IPS-18a (cell line): Measurements from ENCODE around the gene ABCD4.
"Not testable (repeated sequence)": the region's sequence is repeated elsewhere in the genome, so short reads cannot be mapped to it uniquely, and the experiment has no call there.

Experiments
- H3K27ac ChIP-seq: one replicate; pipeline ENCODE4 v1.5.1; 2013; ENCODE audit warnings: low read length
- H3K27me3 ChIP-seq: one replicate; pipeline ENCODE4 v1.6.1; 2013; ENCODE audit warnings: mild to moderate bottlenecking, low read length; ENCODE audit not compliant: control insufficient read depth, insufficient read depth
- H3K36me3 ChIP-seq: one replicate; pipeline ENCODE4 v1.6.1; 2013; ENCODE audit warnings: low read depth, low read length; ENCODE audit not compliant: control insufficient read depth
- H3K4me1 ChIP-seq: one replicate; pipeline ENCODE4 v1.6.1; 2013; ENCODE audit warnings: low read depth, low read length; ENCODE audit not compliant: control insufficient read depth
- H3K4me3 ChIP-seq: one replicate; pipeline ENCODE4 v1.5.1; 2013; ENCODE audit warnings: low read length
- H3K9ac ChIP-seq: one replicate; pipeline ENCODE4 v1.6.1; 2013; ENCODE audit warnings: mild to moderate bottlenecking, low read length, moderate library complexity
- H3K9me3 ChIP-seq: one replicate; pipeline ENCODE4 v1.6.1; 2013; ENCODE audit warnings: low read depth, low read length; ENCODE audit not compliant: control insufficient read depth

Gene ABCD4

DNA sequence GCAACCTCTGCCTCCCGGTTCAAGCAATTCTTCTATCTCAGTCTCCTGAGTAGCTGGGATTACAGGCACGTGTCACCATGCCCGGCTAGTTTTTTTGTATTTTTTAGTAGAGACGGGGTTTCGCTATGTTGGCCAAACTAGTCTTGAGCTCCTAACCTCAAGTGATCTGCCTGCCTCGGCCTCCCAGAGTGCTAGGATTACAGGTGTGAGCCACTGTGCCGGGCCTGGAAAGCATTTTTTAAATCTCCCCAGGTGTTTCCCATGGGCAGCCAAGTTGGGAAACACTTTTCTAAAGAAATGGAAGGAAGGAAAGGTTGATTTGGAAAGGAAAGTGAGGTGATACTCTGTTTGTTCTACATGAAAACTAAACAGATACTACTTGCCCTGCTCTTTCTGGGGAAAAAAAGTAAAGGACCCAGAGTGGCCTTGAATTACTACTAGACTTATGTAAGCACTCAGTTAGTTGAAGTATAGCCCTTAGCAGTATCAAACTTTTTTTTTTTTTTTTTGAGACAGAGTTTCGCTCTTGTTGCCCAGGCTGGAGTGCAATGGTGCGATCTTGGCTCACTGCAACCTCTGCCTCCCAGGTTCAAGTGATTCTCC lies 27.3 kb upstream of the ABCD4 start:
- not testable (repeated sequence) for H3K9ac ChIP-seq, H3K27me3 ChIP-seq, H3K4me3 ChIP-seq, H3K27ac ChIP-seq, H3K36me3 ChIP-seq, H3K9me3 ChIP-seq
- H3K4me1 ChIP-seq = peaks cover 28% of the 10 kb centered on the region

DNA sequence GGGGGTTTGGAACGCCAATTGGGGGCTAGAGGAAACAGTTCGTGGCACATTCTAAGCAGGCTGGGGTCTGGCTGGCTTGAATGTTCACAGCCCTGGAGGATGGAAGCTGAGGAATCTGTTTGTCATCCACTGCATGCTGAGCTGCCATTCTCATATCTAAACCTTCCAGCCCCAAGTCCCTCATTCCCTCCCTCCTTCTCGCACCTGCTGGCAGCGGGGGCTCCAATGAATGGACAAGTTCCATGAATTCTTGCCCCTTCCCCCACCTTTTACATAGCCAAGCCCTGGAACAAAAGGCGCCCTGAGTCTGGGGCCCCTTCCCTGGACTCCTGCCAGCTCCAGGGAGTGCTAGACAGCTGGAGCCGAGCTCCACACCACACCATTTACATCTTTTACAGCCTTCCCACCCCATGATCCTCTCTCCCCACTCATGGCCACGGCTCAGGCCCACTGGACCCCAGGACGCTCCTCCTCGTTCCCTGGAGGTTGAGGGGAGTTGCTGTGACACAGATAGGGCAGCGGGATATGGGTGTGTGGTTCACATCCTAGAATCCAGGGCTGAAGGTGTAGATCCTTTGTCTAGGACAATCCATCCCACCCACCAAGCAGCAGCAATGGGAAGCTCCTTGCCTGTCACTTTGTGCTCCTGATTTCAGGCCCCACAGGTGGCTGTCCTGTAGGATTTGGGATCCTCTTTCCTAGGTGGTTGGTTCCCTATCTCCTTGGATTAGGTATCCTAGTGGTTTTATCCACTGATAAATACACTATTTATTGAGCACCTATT lies 23.8 kb upstream of the ABCD4 start:
- Histone ChIP-seq H3K4me1 (peaks cover 27% of the 10 kb centered on the region), H3K9ac (peak overlapping the region; percentile 72), H3K27me3 (no peaks in the 10 kb centered on the region), H3K4me3 (peak overlapping the region; percentile 45), H3K36me3 (no peaks in the 10 kb centered on the region), H3K27ac (peak overlapping the region; percentile 98), H3K9me3 (no peaks in the 10 kb centered on the region)

DNA sequence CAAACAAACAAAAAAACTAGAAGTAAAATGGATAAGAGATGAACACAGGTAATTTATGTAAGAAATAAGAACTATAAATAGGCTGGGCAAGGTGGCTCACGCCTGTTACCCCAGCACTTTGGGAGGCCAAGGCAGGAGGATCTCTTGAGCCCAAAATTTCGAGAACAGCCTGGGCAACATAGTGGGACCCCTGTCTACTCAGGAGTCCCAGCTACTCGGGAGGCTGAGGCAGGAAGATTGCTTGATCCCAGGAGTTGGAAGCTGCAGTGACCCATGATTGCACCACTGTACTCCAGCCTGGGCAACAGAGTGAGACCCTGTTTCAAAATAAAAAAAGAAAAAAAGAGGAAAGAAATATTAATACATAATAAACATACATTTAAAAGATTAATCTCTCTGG lies 22.7 kb upstream of the ABCD4 start:
- Histone ChIP-seq H3K36me3 (no peaks in the 10 kb centered on the region), H3K4me3 (no peak overlapping the region), H3K9ac (peak overlapping the region; percentile 72), H3K4me1 (peaks cover 27% of the 10 kb centered on the region), H3K27ac (peak overlapping the region; percentile 98), H3K27me3 (no peaks in the 10 kb centered on the region), H3K9me3 (no peaks in the 10 kb centered on the region)

DNA sequence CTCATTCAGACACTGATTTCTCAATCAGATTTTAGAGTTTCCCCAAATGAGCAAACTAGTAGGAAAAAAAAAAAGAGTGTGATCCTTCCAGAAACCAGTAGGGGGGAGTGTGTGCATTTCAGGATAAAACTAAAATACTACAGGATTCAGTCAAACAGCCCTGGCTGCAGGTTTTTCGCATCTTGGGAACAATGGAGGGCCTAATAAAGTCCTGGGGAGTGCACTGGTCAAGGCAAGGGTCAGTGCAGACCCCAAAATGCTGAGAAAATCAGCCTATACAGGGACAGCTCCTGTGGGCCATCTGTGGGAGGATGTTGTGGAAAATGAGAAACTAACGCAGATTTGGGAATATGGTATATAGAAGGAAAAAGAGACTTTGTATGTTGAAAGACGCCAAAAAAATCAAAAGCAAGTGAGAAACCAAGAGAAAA lies 22.2 kb upstream of the ABCD4 start:
- no peaks in the 10 kb centered on the region for H3K9me3 ChIP-seq
- no peaks in the 10 kb centered on the region for H3K36me3 ChIP-seq
- no peak overlapping the region for H3K9ac ChIP-seq

DNA sequence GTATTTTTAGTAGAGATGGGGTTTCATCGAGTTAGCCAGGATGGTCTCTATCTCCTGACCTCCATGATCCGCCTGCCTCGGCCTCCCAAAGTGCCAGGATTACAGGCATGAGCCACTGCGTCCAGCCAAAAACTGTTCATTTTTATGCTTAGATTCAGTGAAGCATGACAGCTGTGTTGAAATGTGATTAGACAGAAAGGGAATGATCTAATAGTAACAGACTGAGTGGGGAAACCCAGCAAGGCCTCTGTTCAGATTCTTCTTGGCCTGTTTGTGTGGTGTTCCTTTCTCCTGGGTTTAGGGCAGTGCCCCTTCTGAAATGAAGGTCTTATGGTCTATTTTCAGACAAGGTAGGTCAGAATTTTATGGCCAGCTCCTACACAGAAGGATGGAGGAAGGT lies 11.8 kb upstream of the ABCD4 start:
- Histone ChIP-seq H3K4me3 (no peak overlapping the region), H3K27ac (no peak overlapping the region), H3K9ac (no peak overlapping the region), H3K27me3 (no peaks in the 10 kb centered on the region), H3K36me3 (no peaks in the 10 kb centered on the region), H3K9me3 (no peaks in the 10 kb centered on the region), H3K4me1 (no peaks in the 10 kb centered on the region)

More for the DNA sequence above, 22.2 kb upstream of the ABCD4 start:
- Histone ChIP-seq H3K4me3 (no peak overlapping the region), H3K4me1 (peaks cover 27% of the 10 kb centered on the region), H3K27me3 (no peaks in the 10 kb centered on the region), H3K27ac (peak overlapping the region; percentile 4)

DNA sequence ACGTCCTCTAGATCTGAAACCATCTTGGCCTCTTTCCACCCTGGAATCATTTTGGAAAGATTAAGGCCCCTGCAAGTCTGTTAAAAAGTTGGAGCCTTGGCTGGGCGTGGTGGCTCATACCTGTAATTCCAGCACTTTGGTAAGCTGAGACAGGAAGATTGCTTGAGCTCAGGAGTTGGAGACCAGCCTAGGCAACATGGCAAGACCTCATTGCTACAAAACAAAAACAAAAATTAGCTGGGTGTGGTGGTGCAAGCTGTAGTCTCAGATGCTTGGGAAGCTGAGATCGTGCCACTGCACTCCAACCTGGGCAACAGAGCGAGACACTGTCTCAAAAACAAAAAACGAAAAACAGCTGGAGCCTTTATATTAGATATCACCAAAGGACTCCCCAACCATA lies 10.9 kb upstream of the ABCD4 start:
- no peak overlapping the region for H3K27ac ChIP-seq
- H3K27me3 ChIP-seq = no peaks in the 10 kb centered on the region
- no peak overlapping the region for H3K4me3 ChIP-seq
- no peak overlapping the region for H3K9ac ChIP-seq
- H3K36me3 ChIP-seq = no peaks in the 10 kb centered on the region
- no peaks in the 10 kb centered on the region for H3K9me3 ChIP-seq
- no peaks in the 10 kb centered on the region for H3K4me1 ChIP-seq

DNA sequence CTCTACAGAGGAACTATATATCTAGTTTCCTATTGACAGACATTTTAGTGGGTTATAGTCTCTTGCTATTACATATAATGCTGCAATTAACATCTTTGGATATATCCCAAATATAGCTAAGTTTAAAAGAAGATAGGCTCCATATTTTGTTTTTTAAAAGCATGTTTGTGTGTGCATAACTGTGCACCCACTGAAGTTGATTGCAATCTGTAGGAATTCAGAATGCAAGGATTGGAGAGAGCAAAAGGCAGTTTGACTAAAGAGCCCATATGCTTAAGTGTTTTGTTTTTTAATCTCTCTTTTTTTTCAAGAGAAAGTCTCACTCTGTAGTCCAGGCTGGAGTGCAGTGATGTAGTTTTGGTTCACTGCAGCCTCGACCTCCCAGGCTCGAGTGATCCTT lies 9.4 kb upstream of the ABCD4 start:
- Histone ChIP-seq H3K36me3 (no peaks in the 10 kb centered on the region), H3K27ac (no peak overlapping the region), H3K27me3 (no peaks in the 10 kb centered on the region), H3K9ac (no peak overlapping the region), H3K4me3 (no peak overlapping the region), H3K9me3 (no peaks in the 10 kb centered on the region), H3K4me1 (no peaks in the 10 kb centered on the region)

DNA sequence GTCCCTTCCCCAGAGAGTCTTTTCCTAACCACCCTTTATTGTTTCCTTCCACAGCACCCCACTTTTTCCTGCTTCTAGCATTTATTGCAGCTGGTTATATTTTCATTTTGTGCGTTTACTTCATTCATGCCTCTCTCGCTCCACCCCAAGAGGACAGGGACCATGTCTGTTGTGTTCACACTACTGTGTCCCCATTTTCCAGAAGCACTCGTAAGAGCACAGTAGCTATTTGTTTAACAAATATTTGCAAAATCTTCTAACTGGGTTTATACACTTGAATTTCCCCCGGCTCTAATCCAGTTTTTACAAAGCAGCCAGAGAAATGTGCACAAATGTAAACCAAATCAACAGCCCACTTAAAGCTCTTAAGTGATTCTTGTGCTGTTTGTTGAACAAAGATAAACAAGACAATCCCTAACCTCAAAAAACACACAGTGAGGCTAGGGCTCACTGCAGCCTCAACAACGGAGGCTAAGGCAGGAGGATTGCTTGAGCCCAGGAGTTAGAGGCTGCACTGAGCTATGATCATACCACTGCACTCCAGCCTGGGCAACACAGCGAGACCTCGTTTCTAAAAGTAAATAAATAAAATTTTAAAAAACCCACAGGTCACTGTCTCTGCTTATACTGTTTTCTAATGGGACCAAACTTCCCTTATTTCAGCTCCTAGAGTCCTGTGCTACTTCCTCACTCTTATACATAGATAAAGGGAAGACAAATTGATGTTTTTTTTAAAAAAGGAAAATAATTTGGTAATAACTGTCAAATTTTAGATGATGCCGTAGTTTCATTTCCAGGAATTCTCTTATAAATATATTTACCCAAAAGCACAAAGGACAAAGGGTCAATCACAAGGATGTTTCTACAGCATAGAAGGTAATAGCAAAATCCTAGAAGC lies 6.6 kb upstream of the ABCD4 start:
- Histone ChIP-seq H3K4me1 (no peaks in the 10 kb centered on the region), H3K9me3 (no peaks in the 10 kb centered on the region), H3K27me3 (no peaks in the 10 kb centered on the region), H3K9ac (no peak overlapping the region), H3K27ac (no peak overlapping the region), H3K4me3 (no peak overlapping the region), H3K36me3 (no peaks in the 10 kb centered on the region)

DNA sequence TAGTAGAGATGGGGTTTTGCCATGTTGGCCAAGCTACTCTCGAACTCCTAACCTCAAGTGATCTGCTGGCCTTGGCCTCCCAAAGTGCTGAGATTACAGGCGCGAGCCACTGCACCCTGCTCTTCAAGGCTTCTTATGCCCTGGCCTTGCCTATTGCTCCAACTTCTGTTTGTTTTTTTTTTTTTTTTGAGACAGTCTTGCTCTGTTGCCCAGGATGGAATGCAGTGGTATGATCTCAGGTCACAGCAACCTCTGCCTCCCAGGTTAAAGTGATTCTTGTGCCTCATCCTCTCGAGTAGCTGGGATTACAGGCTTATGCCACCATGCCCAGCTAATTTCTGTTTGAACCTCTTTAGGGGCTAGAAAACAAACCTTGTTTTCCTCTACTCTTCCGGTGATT lies 6.0 kb upstream of the ABCD4 start:
- H3K36me3 ChIP-seq = no peaks in the 10 kb centered on the region
- no peaks in the 10 kb centered on the region for H3K9me3 ChIP-seq
- no peaks in the 10 kb centered on the region for H3K27me3 ChIP-seq
- H3K9ac ChIP-seq = no peak overlapping the region
- H3K27ac ChIP-seq = no peak overlapping the region
- H3K4me1 ChIP-seq = no peaks in the 10 kb centered on the region
- no peak overlapping the region for H3K4me3 ChIP-seq

DNA sequence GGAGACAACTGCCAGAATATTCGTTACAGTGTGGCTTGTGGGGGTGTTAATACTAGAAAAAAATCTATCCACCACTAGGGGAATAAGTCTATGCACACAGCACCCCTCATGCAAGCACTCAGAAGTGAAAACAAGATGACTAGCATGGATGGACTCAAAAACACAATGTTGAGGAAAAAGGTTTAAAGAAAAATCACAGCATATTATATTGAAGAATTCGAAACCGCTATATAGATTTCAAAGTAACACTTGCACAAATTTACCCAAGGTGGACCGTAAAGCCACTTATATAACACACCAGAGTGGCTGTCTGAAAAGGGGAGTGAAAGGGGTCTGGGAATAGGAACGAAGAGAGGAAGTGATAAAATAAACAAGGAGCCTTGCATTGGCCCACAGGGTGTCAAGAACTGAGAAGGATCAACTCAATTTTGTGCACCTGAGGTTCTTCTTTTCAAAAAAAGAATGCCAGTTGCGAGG lies 544 bp downstream of the ABCD4 start:
- H3K4me3 ChIP-seq = peak overlapping the region; percentile 90
- no peaks in the 10 kb centered on the region for H3K9me3 ChIP-seq
- peak overlapping the region; percentile 82 for H3K9ac ChIP-seq
- H3K4me1 ChIP-seq = no peaks in the 10 kb centered on the region
- no peaks in the 10 kb centered on the region for H3K27me3 ChIP-seq
- H3K27ac ChIP-seq = no peak overlapping the region
- peaks cover 21% of the 10 kb centered on the region for H3K36me3 ChIP-seq

DNA sequence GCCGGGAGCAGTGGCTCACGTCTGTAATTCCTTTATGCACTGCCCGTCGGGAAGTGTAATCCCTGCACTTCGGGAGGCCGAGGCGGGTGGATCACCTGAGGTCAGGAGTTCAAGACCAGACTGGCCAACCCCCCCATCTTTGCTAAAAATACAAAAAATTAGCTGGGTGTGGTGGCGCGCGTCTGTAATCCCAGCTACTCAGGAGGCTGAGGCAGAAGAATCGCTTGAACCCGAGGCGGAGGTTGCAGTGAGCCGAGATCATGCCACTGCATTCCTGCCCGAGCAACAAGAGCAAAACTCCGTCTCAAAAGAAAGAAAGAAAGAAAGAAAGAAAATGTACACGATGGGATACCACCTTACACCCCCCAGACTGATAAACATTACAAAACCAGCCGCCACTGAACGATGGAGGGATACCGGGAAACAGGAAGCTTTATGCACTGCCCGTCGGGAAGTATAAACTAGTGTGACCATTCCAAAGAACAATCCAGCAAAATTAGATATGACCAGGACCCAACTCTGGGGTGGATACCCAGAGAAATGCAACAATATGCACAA lies 1.1 kb downstream of the ABCD4 start:
- Histone ChIP-seq H3K9me3 (no peaks in the 10 kb centered on the region), H3K27me3 (no peaks in the 10 kb centered on the region), H3K9ac (peak overlapping the region; percentile 82), H3K27ac (no peak overlapping the region), H3K4me1 (no peaks in the 10 kb centered on the region), H3K36me3 (peaks cover 26% of the 10 kb centered on the region), H3K4me3 (peak overlapping the region; percentile 90)
